ENCODE measurements around the gene PHLPP1. TPM values are rescaled to one million over a fixed set of nuclear protein-coding genes. Genes with fewer than 3 reads are reported as not detected.
"Not testable (repeated sequence)": the region's sequence is repeated elsewhere in the genome, so short reads cannot be mapped to it uniquely, and the experiment has no call there.

PHLPP1 gene
- total RNA-seq (2014; rRNA removed; shearing (Covaris generic)) = 7.7 and 8.6 TPM in 2 replicates
- polyA plus RNA-seq (2015; cell fraction: cytosol; rRNA removed) = 8.4 and 8.7 TPM in 2 replicates
- polyA plus RNA-seq (2015; cell fraction: nucleus; rRNA removed) = 13.8 and 14.1 TPM in 2 replicates

GRCh38 chr18:62715436-62715758 is at the start of gene PHLPP1:
Gene PHLPP1, plus strand, starts transcription at chr18:62715541. Its CDS starts 143 bp downstream, at chr18:62715684.
- no peak for DNase-seq (ENCODE audit: low read depth)

- DNase-seq (ENCODE audit: low read depth) = no peak
These were observed 46.1 kb upstream of the PHLPP1 start for GRCh38 chr18:62669225-62669624.

GRCh38 chr18:62670573-62670972 is 44.8 kb upstream of the PHLPP1 start:
- no peak for DNase-seq (ENCODE audit: low read depth)

GRCh38 chr18:62672600-62672999 is 42.7 kb upstream of the PHLPP1 start:
- no peak for DNase-seq (ENCODE audit: low read depth)

- no peak for DNase-seq (ENCODE audit: low read depth)
These were observed 36.4 kb upstream of the PHLPP1 start for GRCh38 chr18:62678847-62679485.

GRCh38 chr18:62682371-62682770 is 33.0 kb upstream of the PHLPP1 start:
- DNase-seq (ENCODE audit: low read depth) = no peak

- no peak for DNase-seq (ENCODE audit: low read depth)
These were observed 31.4 kb upstream of the PHLPP1 start for GRCh38 chr18:62683935-62684334.

GRCh38 chr18:62688743-62689317 is 26.5 kb upstream of the PHLPP1 start:
- no peak for DNase-seq (ENCODE audit: low read depth)

- no peak for DNase-seq (ENCODE audit: low read depth)
These were observed 25.0 kb upstream of the PHLPP1 start for GRCh38 chr18:62690236-62690815.

GRCh38 chr18:62693659-62694058 is 21.7 kb upstream of the PHLPP1 start:
- no peak for DNase-seq (ENCODE audit: low read depth)

- DNase-seq (ENCODE audit: low read depth) = no peak
These were observed 17.7 kb upstream of the PHLPP1 start for GRCh38 chr18:62697636-62698035.

GRCh38 chr18:62702259-62702658 is 13.1 kb upstream of the PHLPP1 start:
- DNase-seq (ENCODE audit: low read depth) = no peak

- not testable (repeated sequence) for DNase-seq (ENCODE audit: low read depth)
These were observed 8.5 kb upstream of the PHLPP1 start for GRCh38 chr18:62706879-62707278.

- DNase-seq (ENCODE audit: low read depth) = not testable (repeated sequence)
These were observed 5.4 kb upstream of the PHLPP1 start for GRCh38 chr18:62709908-62710307.

GRCh38 chr18:62710417-62710816 is 4.9 kb upstream of the PHLPP1 start:
- DNase-seq (ENCODE audit: low read depth) = no peak

- DNase-seq (ENCODE audit: low read depth) = no peak
These were observed 3.6 kb upstream of the PHLPP1 start for GRCh38 chr18:62711781-62712180.

- DNase-seq (ENCODE audit: low read depth) = no peak
These were observed 1.6 kb upstream of the PHLPP1 start for GRCh38 chr18:62713651-62714247.

- DNase-seq (ENCODE audit: low read depth) = peak; percentile 100
These were observed 488 bp upstream of the PHLPP1 start for GRCh38 chr18:62714671-62715435.

GRCh38 chr18:62715759-62716615 is 646 bp downstream of the PHLPP1 start:
- DNase-seq (ENCODE audit: low read depth) = peak; percentile 53

GRCh38 chr18:62716619-62717168 is 1.4 kb downstream of the PHLPP1 start:
- peak; percentile 21 for DNase-seq (ENCODE audit: low read depth)

Measured in HT1080 (cell line).